DMS153 (cell line): ENCODE measurements around the gene PKD1L1.
"Not testable (repeated sequence)": the region's sequence is repeated elsewhere in the genome, so short reads cannot be mapped to it uniquely, and the experiment has no call there.

Experiments used
- DNase-seq: peaks from one replicate; lab custom pipeline; 2025; lab: John Stamatoyannopoulos, UW

Gene PKD1L1

DNA sequence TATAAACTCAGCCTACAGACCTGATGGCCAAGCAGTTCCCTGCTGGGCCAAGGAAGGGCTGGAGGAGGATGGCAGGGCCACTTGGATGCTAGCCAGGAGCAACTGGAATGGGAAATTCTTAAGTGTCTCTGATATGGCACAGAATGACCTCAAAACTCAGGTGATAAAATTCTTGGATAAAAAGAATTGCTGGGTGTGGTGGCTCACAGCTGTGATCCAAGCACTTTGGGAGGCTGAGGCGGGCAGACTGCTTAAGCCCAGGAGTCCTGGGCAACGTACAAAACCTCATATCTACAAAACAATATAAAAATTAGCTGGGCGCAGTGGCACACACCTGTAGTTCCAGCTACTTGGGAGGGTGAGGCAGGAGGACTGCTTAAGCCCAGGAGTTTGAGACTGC lies 14.0 kb upstream of the PKD1L1 start:
- no peak for DNase-seq

DNA sequence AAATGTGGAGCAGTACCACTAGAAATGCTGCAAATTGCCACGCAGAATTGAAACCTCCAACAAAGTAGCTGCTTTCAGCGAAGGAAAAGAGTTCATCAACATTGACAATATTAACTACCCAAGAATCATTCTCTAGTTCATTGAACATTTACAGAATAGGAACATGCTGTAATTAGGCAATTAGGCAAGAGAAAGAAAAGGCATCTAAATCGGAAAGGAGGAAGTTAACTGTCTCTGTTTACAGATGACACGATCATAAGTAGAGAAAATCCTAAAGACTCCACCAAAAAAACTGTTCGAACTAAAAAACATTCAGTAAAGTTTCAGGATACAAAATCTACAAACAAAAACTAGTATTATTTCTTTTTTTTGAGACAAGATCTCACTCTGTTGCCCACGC lies 8.9 kb upstream of the PKD1L1 start:
- DNase-seq, result no peak

DNA sequence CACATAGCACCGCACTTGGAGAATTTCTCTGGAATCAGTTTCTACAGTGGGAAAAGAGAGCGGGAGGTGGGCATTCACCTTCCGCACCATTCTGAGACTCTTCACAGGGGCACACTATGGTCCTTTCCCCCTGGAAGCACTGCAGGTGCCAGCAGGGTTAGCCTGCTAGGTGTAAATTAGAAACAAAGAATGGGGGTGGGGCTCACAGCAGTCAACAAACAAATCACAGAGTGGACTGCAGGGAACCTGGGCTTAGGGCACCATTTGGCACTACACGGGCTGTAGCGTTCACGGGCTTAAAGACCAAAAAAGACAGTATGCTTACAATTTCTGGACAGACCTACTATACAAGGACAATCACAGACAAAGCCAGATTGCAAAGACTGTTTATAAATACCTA lies 8.0 kb upstream of the PKD1L1 start:
- DNase-seq, result no peak

DNA sequence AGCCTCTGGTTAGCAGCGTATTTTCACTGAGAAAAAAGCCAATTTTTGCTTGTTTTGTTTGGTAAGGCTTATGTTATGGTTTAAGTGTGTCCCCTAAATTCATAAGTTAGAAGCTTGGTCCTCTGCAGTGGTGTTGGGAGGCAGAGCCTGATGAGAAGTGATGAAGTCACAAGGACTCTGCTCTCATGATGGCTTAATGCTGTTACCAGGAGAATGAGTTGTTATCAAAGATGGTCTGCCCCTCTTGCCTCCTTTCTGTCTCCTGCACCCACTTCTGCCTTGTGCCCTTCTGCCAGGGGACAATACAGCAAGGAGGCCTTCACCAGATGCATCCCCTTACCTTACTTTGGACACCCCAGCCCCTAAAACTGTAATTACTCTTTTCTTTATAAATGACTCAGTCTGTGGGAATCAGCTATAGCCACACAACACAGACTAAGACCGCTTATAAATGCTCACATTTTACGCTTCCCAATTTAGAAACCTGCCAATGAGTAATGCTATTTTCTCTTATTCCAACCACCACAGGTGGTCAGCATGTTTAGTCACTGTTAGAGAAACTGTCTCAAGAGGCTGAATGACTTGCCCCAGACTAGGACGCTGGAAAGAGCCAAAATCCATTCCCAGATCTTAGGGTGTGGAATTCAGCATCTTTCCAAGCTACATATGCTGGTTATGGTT lies 6.1 kb upstream of the PKD1L1 start:
- DNase-seq, result no peak

DNA sequence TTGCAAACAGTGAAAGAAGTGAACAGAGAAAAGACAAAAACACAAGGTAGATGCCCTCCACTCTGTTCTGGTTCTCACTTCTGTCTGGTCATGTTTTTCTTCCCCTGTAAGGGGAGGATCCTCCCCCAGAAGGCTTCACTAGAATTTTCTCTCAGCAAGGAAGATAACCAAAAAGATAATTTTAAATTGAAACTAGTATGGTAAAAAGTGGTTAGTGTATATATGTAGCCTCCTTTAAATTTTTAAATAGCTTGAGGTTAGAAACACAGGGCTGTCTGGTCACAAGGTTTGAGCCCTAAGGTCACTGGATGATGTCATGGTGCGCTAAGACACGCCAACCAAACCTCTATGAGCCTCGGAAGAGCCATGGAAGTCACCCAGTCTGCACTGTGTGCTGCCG lies 5.6 kb upstream of the PKD1L1 start:
- no peak for DNase-seq

DNA sequence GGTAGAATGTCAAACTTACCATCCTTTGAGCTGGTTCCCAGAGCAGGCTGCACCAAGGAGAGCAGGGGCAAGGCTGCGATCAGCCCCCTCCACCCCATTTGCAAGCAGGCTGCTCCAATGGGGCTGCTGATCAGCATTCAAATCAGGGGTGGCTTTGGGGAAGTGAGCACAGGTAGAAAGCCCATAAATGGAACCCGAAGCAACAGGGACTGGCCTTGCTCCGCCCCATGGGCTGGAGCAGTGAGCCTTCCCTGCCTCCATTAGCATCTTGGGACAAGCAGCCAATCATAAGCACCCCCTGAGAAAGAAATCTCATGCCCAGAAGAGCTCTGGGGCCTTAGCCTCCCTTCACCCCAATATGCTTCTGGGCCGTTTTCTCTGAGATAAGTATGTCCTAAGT lies 4.0 kb upstream of the PKD1L1 start:
- DNase-seq, result no peak

DNA sequence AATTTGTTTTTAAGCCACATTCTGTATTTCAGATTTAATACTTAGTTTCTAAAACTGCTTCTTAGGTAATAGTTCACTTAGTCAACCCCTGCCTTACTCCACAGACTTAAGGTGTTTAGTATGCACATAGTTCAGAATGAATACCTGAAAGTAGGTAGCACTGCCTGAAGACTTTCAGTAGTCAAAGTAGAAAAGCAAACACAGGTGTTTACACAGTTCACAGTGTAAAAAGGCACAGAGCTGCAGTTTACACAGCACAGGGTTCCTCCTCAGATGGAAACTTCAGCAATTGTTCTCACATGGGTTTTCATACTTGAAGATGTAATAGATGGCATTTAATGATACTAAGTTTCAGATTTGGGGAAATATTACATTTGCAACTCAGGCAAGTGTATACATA lies 3.1 kb upstream of the PKD1L1 start:
- DNase-seq, result no peak

DNA sequence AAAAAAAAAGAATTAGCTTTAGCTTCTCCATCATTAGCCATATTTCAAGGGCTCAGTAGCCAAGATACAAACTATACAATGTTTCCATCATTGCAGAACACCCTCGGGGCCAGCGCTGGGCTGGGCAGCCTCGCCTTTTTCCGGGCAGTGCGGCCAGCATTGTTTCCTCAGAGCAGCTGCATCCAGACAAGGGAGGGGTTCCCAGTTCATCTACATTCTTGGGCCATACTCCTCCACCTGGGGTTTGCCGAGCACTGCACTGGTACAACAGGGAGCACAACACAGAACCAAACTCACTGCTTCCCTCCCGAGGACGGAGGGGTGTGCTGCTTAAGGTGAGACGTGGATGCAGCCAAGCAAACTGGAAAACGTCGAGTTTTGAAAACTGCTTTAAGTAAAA lies 2.4 kb upstream of the PKD1L1 start:
- DNase-seq, result no peak

DNA sequence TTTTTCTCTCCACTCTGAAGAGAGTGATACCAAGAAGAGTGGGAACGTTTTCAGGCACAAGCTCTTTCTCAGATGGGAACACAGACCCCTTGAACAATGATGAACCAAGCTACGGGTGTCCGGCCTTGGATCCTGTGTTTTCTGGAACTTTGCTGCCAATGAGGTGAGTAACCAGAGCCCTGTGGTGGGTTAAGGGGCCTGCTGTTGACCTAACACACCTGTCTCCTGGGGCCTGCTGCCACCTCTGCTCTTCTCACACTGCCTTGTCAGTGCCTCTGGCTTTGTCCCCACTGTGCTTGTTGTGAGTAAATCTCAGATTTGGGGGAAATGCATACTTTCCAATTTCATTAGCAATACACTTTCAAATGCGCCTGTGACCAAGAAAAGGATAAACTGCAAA lies 1.4 kb upstream of the PKD1L1 start:
- DNase-seq, result no peak

DNA sequence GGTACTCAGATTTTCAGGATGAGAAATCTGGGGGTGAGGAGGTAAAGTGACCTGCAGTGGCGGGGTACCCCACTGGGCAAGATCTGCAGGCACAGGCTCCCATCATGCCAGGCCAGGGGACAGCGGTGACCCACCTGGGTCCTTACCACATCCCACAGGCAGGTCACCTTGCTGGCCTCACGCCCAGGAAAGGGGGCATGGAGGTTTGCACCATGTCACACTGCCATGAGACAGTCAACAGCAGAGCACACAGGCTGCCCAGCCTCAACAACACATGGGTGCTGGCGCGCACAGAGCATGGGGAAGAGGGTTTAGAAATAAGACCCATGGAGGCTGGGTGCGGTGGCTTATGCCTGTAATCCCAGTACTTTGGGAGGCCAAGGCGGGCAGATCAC lies 914 bp downstream of the PKD1L1 start:
- DNase-seq, result no peak

DNA sequence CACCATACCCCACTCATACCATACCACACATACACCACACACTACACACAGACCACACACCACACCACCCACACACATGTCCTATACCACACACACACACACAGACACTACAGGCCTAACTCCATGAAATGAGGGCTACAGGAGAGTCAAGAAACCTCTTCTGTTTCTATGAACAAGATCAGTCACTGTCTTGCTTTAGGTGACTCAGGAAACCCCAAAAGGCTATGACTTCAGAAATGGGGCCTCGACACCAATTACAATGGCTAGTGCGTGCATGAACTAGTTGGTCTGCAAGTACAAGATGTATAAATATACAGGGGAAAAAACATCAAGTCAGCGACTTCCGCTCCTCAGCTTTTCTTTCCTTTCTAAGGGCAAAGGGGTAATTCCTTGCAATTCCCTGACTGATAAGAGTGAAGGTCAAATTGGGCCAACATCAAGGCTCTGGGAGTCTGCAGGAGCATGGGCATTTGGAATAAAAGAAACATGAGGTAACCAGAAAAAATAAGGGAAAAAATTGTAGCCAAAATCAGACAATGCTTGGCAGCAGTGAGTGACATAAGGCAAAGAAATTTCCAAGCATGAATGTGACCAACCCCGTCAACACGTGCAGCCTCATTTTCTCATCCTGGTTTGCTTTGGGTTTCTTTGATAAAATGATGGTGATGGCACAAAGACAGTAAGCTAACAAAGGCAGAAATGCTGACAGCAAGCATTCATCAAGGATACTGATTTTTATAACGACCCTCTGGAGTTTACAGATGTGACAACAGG lies 1.5 kb downstream of the PKD1L1 start:
- DNase-seq, result no peak

DNA sequence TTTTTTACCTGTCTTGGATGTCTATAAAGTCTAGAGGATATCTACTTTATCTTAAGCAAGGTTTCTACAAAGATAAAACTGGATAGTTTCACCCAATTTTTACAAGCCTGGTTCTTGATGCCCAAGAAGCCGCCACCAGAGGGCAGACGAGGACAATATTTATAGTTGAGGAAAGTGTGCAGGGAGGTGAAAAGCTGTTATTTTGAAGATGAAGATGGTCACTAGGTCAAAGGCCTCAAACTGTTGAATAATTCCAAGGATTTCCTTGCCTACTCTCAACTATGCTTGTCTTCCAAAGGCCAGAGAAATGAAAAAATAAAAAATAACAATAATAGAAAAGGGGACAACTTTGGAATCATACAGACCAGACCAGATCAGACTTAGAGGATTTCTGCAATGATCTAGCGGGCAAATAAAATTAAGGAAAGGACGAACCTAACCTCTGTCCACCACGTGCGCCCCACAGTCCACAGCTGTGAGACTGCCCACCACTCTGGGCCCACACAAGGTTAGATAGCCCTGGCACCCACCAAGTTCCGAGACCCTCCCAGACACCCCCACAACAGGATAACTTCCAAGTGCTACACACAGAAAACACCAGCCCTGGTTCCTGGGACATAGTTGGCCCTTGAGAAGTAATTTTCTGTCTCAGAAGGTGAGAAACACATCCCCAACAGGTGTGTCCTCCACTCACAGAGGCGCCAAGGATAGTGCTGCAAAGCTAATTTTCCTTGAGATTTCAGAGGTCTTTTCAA lies 2.8 kb downstream of the PKD1L1 start:
- peak; percentile 17 for DNase-seq

DNA sequence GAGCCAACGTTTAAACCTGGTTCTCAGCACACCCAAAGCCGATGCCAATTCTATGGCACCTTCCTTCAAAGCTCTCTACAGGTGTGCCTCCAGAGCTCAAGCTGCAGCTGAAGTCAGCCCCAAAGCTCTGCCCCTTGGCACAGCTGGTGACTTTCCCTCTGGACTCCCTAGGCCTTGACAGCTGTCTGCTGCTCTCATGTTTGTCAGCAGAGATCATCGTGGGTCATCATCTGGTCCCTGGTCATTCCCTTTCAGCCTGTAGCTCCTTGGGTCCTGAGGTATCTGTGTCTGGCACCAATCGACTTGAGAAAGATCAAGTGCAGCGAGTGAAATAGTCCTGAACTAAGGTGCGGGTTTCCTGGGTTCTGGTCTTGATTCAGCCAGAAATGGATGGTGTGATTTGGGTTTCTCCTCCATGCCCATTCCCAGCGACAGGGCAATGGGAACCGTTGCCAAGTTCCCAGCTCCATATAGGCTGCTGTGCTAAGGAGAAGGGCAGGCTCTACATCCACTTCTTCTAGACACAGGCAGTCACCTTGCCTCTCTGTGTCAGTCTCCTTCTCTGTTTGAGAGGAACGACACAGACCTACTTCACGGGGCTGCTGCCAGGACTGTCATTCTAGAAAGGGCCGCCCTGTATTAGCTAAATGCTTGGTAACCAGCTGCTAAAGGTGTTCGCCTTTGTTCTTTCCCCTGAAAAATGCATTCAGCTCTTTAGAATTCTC lies 3.6 kb downstream of the PKD1L1 start:
- no peak for DNase-seq

DNA sequence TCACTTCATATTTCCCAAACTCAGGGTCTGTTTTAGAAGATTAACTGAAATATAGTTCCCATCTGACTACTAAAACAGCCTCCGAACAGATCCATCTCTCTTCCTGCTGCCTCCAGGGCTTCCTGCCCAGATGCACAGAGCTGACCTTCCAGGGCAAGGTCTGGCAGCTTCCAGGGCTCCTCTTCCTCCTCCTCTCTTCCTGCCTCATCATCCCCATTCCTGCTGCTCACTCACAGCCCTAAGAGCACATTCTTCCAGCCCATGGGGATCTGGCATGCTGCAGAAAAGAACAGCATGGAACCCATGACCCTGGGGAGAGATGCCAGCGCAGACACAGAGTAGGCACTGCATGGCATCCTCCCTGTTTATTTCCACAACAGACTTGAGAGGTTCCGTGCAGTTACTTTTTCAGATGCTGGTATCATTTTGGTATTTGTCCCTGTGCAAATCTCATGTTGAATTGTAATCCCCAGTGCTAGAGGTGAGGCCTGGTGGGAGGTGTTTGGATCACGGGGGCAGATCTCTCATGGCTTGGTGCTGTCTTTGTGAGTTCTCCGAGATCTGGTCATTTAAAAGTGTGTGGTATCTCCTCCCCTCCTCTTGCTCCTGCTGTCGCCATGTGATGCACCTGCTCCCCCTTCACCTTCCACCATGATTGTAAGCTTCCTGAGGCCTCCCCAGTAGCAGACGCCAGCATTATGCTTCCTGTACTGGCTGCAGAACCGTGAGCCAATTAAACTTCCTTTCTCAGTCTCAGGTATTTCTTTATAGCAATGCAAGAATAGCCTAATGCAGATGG lies 4.4 kb downstream of the PKD1L1 start:
- DNase-seq, result no peak

DNA sequence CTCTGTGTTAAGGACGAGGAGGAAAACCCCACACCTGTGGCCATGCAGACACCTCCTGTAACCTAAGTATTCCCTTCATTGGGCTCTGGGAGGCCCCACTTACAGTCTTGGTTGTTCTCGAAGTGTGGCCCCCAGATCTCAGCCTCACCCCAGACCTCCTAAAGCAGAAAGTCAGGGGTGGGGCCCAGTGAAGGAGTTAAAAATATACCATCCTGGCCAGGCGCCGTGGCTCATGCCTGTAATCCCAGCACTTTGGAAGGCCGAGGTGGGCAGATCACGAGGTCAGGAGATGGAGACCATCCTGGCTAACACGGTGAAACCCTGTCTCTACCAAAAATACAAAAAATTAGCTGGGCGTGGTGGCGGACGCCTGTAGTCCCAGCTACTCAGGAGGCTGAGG lies 5.6 kb downstream of the PKD1L1 start:
- not testable (repeated sequence) for DNase-seq

DNA sequence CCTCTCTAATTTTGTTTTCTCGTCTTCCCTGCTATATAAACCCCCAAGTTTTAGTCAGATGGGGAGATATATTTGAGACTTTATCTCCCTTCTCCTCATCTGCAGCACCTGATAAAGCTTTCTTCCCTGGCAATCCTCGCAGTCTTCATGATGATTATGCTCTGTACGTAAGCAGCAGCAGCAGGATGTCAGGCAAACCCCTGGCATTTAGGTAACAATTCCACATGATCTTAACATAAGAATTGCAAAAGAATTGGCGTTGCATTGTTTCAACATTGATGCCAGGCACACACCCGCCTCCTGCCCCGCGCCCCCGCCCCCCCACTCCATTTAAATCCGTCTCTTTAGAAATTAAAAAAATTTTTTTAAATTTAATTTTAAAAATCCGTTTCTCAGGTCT lies 6.1 kb downstream of the PKD1L1 start:
- no peak for DNase-seq

DNA sequence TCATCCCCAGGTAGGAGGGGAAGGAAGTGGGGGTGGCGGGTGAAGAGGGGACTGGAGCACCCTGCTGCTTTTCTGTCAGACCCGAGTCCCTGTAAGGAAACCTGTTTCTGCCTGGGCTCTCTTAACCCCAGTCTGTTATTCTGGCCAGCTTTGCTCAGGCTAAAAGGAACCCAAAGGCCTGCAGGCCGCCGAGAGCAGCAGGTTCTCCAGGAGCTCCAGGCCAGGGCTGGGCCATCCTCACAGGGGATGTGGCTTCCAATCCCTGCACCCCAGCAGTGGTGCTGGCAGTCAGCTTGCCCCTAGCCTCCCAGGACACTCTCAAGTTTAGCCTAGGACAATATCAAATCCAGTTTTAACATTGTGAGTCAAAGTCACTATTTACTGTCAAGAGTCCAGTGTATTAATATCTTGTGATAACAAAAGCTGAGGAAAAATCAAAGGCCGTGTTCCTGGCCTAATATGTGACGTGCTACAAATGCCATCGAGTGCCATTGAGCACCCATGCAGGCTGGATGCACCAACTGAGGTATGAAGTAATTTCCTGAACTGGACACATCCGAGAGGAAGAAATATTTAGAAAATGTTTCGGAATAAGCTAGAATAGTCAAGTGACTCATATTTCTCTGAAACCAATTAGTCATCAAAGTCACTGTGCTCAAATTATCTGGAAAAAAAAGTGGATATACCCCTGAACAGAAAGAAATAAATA lies 7.0 kb downstream of the PKD1L1 start:
- DNase-seq, result no peak

DNA sequence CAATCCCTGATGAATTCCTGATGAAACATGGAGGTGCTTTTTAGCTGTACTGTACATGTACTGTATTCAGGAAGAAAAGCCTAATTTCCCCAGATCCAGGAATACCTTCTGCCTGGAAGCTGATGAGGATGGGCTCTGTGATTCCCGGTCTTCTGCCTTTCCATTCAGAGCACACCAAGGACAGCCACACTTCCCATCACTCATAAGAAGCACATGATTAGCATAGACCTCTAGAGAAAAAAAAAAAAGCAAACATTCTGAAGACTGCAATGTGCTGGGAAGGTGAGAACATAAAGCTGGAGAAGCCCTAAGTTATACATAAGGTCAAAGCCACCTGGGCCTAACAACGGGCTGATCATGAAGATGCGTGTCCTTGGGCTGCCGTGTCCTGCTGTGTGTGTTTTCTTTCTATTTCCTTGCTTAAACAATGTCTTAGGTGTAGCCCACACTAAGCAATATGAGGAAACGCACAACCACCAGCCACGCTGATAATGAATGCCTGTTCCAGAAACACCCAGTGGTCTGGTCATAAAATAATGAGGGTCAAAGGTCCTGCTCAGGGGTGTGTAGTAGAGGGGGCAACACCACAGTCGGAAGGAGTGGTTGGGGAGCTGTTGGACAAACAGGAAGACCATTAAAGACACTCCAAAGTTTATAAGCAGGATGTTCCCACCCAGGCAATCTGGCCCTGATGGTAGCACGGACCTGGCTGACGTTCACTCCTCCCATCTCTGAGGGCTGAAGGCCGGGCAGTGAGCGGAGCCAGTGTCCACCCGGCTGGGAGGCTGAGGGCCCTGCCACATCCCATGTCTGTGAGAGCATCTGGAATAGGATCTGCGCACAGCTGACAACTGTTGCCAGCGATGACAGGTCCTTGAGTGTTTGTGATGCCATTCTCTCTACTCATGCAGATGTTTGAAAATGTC lies 7.9 kb downstream of the PKD1L1 start:
- DNase-seq, result no peak

DNA sequence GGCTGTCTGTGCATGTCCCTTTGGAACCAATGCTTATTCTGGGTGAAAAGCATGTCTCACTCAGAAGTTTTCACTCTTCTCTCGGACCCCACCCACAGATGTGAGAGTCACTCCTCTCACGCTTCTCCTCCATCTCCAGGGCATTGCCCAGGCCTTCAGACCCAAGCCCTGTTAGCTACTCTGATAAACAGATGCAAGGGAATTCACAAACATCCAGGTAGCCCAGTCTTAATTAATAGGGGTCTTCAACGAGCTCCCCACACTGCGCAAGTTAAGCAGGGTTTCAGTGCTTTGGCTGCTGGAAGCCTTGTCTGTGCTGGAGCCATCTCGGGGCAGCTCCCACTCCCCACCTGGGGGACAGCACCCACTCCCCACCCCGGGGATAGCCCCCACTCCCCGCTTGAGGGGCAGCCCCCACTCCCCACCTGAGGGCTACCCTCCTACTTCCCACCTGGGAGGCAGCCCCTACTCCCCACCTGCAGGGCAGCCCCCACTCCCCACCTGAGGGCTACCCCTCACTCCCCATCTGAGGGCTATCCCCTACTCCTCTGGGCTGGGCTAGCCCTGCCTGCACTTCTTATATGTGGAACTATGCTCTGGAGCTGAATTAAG lies 8.7 kb downstream of the PKD1L1 start:
- no peak for DNase-seq
